RWPE1 (cell line): ENCODE measurements around the gene SNX6.

Experiments used
- CTCF ChIA-PET: fragments of 350-600 bp; sonication (Branson Sonifier 250); formaldehyde crosslinking; extraction: SDS; loops from one replicate; lab custom pipeline; 2021; lab: Yijun Ruan, JAX
- POLR2A ChIA-PET: fragments of 400-600 bp; formaldehyde crosslinking; extraction: SDS; loops from one replicate; lab custom pipeline; 2020; ENCODE audit warnings: antibody characterized with exemption; ENCODE audit not compliant: low non-redundant PET; lab: Yijun Ruan, JAX
- DNase-seq: peaks from one replicate; pipeline ENCODE4 v3.0.0; 2012; ENCODE audit warnings: low spot score
- H3K27ac ChIP-seq: fragments of 450-650 bp; 2 replicates; pipeline ENCODE4 v1.5.1; 2017
- CTCF ChIP-seq: fragments of 450-650 bp; conservative IDR thresholded peaks from 2 replicates; pipeline ENCODE4 v1.5.1; 2017; ENCODE audit warnings: low read depth, mild to moderate bottlenecking

SNX6 gene

GRCh38 chr14:34620115-34620514 is 9.8 kb downstream of the SNX6 start:
- ChIA-PET POLR2A (no interaction called here), CTCF (interaction anchor here (0.6 kb wide), 2 partner anchors 180 to 1054 kb away, joined by 3 to 5 read pairs; no protein-coding TSS in a partner anchor)
- H3K27ac ChIP-seq: peak overlapping the region; percentile 9; the same call in 1 of the 2 replicates
- no peak for TF ChIP-seq CTCF
- no peak for DNase-seq

- no peak overlapping the region for H3K27ac ChIP-seq
- TF ChIP-seq CTCF: no peak
- no peak for DNase-seq
- ChIA-PET POLR2A (no interaction called here), CTCF (no interaction called here)
Observed at GRCh38 chr14:34619471-34619870, 10.5 kb downstream of the SNX6 start.

DNA sequence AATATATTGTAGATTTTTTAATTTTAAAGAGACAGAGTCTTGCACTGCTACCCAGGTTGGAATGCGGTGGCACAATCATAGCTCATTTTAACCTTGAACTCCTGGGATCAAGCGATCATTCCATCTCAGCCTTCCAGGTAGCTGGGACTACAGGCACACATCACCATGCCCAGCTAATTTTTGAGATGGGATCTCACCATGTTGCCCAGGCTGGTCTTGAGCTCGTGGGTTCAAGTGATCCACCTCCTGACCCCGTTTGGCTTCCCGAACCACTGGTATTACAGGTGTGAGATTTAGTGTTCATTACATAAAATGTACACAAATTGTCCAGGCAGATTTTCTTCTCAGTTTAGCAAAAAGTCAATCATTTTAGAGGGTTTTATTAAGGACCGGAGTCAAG is 13.6 kb downstream of the SNX6 start:
- TF ChIP-seq CTCF: no peak
- DNase-seq: no peak
- ChIA-PET CTCF (no interaction called here), POLR2A (no interaction called here)
- no peak overlapping the region for H3K27ac ChIP-seq

GRCh38 chr14:34615507-34615906 is 14.4 kb downstream of the SNX6 start:
- no peak for DNase-seq
- H3K27ac ChIP-seq: no peak overlapping the region
- ChIA-PET CTCF (interaction anchor here (0.6 kb wide), 1 partner anchor 107 kb away, joined by 4 read pairs; no protein-coding TSS in a partner anchor), POLR2A (no interaction called here)
- no peak for TF ChIP-seq CTCF

- TF ChIP-seq CTCF: no peak
- no peak for DNase-seq
- no peak overlapping the region for H3K27ac ChIP-seq
- POLR2A ChIA-PET: no interaction called here
- CTCF ChIA-PET: no interaction called here
Observed at GRCh38 chr14:34614638-34615037, 15.3 kb downstream of the SNX6 start.

DNA sequence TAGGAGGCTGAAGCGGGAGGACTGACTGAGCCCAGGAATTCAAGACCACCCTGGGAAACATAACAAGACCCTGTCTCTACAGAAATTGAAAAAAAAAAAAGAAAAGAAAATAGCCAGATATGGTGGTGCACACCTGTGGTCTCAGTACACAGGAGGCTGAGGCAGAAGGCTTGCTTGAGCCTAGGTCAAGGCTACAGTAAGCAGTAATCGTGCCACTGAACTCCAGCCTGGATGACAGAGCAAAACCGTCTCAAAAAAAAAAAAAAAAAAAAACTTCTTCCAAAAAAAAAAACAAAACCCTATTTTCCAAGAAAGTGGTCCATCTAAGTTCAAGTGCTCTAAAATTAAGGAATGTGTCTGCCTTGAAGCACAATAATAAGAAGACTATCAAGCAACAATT is 19.8 kb downstream of the SNX6 start:
- POLR2A ChIA-PET: no interaction called here
- CTCF ChIA-PET: no interaction called here
- no peak for TF ChIP-seq CTCF
- no peak for DNase-seq
- no peak overlapping the region for H3K27ac ChIP-seq
